Stimulated activated CD4-positive, alpha-beta T cell treated with anti-CD3 and anti-CD28 coated beads, Interleukin-4, amount 100 ng/mL, for 1 hour (primary cell): ENCODE measurements around the gene MGST2.

Source experiments
- DNase-seq: peaks from one replicate; pipeline ENCODE4 v3.0.0-alpha.2; 2020

The MGST2 gene

GRCh38 chr4:139712882-139713281 lies 47.3 kb downstream of the MGST2 start:
- DNase-seq = no peak

DNA sequence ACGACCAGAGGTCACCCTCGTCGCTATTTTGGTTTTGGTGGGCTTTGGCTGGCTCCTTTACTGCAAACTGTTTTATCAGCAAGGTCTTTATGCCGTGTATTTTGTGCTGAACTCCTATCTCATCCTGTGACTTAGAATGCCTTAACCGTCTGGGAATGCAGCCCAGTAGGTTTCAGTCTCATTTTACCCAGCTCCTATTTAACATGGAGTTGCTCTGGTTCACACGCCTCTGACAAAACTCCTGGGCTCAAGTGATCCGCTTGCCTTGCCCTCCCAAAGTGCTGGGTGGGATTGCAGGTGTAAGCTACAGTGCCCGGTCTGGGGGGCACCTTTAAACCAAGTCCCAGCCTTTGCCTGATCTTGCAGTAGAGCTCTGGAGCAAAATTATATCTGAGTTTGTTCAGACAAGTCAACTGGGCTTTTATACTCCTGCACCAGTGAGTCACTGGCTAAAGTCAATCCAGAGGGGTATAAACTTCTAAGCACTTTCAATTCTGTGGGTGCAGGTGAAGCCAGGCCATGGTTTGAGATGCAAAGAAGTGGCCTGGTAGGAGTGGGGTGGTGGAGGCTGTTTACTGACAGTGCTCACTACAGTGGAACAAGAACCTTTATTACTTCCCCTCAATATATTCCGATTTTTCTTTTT lies 50.2 kb downstream of the MGST2 start:
- DNase-seq = no peak

- no peak for DNase-seq
Measured at GRCh38 chr4:139718358-139718757, 52.7 kb downstream of the MGST2 start.

DNA sequence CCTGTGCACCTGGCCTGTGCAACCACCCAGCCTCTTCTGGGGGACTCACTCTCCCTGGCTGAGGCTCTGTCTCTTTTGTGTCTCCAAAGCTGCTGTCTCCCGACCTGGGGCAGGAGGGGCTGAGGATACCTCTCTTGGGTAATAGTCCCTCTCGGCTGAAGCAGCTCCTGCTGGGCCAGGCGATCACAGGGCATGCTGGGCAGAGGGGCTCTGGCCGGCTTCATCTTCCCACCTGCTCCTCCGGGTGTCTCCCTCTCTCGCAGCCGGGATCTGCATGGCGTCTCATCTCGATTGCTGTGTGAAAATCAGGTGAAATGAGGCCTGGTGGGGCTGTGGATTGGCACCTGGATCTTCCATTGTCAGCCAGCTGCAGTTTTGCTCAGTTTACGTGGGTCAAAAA lies 53.2 kb downstream of the MGST2 start:
- DNase-seq = no peak

- DNase-seq = no peak
Measured at GRCh38 chr4:139719381-139720101, 53.9 kb downstream of the MGST2 start.

GRCh38 chr4:139720806-139721205 lies 55.2 kb downstream of the MGST2 start:
- DNase-seq = no peak

GRCh38 chr4:139721789-139722188 lies 56.2 kb downstream of the MGST2 start:
- no peak for DNase-seq

DNA sequence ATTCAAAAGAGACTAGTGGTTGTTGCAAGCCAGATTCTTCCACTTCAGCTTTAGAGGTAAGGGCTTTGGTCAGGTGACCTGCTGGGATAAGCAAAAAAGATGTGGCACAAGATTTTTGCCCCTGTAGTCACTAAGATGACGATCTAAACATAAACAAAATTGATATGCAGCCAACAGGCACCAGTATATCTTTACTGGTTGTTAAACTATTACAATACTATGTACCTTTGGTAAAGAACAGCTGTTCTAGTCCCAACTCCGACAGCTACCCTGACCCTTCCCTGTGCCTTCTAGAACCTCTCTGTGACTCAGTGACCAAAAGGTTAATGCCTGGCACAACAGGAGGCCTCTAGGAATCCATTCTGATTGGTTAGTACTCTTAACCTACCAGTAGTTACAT lies 59.6 kb downstream of the MGST2 start:
- no peak for DNase-seq

GRCh38 chr4:139726615-139727014 lies 61.0 kb downstream of the MGST2 start:
- no peak for DNase-seq

DNA sequence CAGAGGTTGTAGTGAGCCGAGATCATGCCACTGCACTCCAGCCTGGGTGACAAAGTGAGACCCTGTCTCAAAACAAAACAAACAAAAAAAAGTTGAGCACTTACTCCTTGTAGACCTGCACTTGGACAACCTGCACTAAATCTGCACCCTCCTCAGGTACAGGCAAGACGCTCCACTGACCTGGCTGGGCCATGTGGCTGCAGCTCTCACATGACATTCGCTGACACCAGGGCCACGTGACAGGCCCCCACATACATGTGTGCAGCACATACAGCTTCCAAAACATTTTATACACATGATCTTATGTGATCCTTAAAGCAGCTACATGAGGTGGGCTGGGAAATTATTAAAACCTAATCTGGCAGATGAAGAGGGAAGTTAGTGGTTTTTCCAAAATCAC lies 62.5 kb downstream of the MGST2 start:
- no peak for DNase-seq

DNA sequence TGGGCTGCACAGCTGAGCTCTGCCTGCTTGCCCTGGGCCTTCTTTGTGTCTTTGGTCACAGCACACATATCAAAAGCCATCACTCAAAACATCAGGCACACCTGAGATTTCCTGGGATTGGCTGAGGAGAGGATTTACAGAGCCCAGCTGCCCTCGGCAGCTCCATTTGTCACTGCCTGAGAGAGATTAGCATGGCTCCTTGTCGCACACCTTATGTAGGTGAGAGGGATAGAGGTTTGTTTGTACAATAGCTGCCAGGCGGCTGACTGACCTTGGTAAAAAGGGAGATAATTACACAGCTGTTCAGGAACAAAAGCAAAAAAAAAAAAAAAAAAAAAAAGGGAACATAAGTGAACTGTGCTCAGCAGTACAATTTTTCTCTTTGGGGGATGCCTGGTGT lies 63.2 kb downstream of the MGST2 start:
- no peak for DNase-seq

DNA sequence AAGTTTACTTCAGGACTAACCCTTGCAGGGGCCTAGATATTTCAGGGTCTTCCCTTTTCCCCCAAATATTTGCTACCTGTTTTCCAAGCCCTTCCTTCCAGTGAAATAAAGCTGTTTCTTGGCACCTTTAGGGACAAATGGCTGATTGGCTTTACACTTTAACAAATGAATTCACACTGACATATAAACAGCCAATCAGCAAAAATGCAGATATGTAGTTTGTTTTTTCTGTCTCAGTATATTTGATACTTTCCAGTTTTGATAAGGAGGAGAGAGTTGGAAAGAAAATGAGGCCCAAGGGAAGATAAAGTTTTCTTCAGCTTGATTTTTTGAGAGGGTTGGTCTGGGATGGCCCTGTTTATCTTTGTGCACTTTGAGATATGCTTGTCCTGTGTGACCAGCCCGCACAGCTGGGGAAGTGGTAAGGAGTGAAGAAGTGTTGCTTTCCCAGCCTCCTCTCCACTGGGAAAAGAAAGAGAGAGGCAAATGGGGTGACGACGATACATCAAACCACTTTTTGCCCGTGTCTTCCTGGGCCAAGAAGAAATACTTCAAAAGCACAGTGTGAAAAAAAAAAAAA lies 67.5 kb downstream of the MGST2 start:
- DNase-seq = no peak

GRCh38 chr4:139734201-139734874 lies 68.7 kb downstream of the MGST2 start:
- DNase-seq = no peak

GRCh38 chr4:139734875-139735380 lies 69.3 kb downstream of the MGST2 start:
- DNase-seq = peak; percentile 66

DNA sequence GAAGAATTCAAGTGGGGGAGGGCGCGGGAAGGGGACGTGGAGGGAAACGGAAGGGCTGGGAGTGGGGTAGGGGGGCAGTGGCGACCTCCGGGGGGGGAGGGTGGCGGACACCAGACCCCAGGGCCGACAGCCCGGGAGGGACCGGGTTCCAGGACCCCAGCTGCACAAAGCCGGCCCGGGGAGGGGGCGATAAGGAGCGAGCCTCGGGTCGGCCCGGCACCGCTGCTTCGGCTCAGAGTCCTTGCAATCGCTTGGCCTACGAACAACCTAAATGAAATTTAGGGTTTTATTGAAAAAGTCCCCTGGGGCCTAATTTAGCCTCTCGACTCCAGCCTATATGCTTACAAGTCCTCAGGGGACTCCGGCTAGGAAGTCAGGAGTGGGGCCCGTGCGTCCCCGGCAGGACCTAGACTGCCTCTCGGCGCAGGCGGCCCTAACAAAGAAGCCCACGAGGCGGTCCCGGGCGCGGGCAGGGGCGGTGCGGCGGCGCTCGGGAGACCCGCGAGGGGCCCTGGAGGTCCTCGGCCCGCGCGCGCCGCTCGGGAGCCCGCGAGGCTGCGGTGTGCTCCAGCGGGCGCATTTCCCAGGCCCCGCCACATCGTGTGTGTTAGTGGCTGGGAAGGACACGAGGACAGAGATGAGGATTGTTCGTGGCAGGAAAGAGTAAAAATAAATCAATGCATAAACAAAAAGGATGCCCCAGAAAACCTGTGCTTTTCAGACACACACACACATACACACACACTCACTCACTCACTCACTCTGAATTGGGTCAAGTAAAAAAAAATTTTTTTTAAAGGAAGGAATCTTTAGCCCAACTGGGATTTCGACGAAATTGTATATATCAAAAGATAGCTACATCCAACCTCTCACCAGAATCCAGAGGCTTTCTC lies 70.0 kb downstream of the MGST2 start:
- DNase-seq = no peak

DNA sequence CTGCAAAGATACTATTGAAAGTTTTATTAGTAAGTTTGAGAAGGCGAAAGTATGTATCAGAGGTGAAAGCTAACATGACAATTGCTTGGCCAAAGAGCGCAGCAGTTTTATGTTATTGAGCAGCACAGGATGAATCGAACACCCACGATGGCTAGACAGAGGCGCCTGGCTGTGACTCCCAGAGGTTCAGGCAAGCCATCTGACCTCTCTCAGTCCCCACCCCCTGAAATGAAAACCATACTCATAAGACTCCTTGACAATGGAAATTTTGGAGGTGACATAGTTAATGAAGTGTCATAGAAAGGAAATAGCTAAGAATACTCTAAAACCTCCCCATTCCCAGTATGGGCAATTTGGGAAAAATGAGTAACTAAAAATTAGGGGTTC lies 70.6 kb downstream of the MGST2 start:
- no peak for DNase-seq

GRCh38 chr4:139736661-139737060 lies 71.0 kb downstream of the MGST2 start:
- DNase-seq = no peak

- no peak for DNase-seq
Measured at GRCh38 chr4:139738846-139739613, 73.4 kb downstream of the MGST2 start.

DNA sequence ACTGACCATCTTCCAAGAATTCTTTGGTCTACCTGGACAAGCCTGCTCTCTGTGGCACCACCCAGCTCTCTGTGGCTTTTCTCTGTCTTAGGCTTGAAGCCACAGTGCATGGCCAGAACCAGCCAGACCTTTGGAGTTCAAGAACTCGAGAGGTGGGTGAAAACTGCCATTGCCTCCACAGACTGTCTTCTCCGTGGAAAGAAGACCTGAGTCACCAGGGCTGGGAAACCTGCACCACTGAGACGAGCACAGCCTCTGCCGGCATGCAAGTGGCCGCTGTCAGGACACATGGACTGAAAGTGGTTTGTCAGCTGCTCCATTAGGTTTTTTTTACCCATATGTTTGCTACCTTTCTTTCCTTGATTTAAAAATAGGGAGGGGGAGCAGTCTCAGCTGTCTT lies 74.5 kb downstream of the MGST2 start:
- no peak for DNase-seq

GRCh38 chr4:139740531-139741041 lies 75.0 kb downstream of the MGST2 start:
- DNase-seq = no peak

GRCh38 chr4:139743027-139743426 lies 77.4 kb downstream of the MGST2 start:
- DNase-seq = no peak

DNA sequence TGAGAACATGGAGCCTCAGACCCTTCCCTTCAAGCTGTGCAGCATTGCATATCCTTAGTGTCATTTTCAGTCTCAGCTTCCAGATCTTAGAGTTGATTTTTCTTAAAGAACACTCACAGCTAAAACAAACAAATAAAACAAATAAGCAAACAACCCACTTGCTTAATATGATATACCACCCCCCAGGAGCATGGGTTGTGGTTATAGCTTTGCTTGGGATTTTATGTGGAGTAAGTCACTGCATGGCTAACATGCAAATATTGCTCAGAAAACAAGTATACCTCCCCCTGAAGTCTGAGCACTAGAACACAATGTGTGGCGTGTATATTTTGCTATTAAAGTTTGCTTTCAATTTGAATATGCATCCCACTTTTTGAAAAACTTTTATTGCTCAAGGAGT lies 78.6 kb downstream of the MGST2 start:
- no peak for DNase-seq
